CMK (cell line): ENCODE measurements around the gene DSCAM.
"Not testable (repeated sequence)": the region's sequence is repeated elsewhere in the genome, so short reads cannot be mapped to it uniquely, and the experiment has no call there.

Experiments used
- DNase-seq: peaks from one replicate; pipeline ENCODE4 v3.0.0-alpha.2; 2010; ENCODE audit warnings: low read depth

Gene DSCAM

DNA sequence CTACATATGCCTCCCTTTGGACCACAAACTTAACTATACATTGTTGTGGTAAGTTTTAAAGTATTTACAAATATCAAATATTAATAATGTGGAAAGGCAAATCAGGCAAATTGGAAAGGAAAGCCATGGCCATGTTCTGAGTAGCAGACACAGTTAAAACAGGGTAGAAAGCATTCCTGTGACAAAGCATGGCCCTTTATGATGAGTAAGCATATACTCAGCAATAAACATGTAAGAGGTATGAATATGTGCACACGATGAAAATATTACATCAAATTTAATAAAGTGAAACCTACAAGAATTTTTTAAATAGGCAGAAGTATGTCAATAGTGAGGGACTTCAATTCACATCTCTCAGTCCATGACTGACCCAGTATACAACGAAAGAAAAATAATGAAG, 389.2 kb downstream of the DSCAM start:
- DNase-seq, result no peak

- DNase-seq, result no peak
Measured at GRCh38 chr21:40454057-40454456, 392.9 kb downstream of the DSCAM start.

GRCh38 chr21:40453183-40453582, 393.8 kb downstream of the DSCAM start:
- DNase-seq, result no peak

- DNase-seq, result no peak
Measured at GRCh38 chr21:40452548-40452947, 394.4 kb downstream of the DSCAM start.

GRCh38 chr21:40447016-40447415, 399.9 kb downstream of the DSCAM start:
- no peak for DNase-seq

DNA sequence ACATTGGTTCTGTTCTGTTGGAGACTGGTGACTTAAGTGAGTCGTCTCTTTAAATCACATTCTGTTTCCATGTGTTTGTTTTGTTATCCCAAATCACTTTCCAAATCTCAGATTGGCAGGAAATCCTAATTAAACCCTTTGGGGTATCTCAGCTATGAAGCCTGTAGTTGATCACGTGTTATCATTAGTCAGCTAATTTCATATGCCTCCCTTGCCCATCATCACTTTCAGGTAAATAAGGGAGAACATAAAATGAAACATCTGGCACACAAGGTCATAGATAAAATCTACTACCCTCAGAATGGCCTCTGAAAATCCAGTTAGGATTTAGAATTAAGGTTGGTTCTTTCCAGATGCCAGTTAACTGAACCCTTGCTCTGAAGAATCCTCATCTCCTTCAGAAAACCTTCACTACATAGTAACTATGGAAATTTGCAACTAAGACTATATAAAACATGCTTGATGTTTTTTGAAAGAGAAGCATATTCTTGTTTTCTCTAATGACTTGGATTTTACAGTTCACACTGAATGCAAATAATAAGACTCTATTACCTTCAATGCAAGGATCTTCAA, 401.5 kb downstream of the DSCAM start:
- DNase-seq, result no peak

DNA sequence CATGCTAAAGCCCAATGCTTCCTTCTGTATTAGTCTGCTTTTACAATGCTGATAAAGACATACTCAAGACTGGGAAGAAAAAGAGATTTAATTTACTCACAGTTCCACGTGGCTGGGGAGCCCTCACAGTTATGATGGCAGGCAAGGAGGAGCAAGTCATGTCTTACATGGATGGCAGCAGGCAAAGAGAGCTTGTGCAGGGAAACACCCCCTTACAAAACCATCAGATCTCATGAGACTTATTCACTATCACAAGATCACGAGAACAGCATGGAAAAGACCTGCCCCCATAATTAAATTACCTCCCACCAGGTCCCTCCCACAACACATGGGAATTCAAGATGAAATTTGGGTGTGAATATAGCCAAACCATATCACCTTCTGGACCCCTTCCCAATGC, 407.4 kb downstream of the DSCAM start:
- not testable (repeated sequence) for DNase-seq

GRCh38 chr21:40438616-40439015, 408.3 kb downstream of the DSCAM start:
- no peak for DNase-seq

DNA sequence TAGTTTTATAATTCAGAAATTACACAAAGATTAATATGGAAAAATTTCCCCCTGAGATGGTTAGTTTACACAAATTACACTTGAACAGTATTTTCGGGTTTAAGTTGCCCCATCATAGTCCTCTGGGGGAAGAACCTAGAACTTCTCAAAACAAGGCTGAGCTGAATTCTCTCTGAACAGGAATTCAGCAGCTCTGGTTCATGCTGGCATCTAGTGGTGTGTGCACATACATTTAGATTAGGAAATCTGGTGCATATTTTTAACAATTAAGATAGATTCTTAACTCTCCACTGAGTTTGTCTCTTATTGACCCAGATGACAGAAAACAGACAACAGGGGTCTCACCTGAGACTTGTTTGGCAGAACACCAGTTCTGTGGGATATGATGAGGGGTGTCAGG, 410.7 kb downstream of the DSCAM start:
- no peak for DNase-seq

DNA sequence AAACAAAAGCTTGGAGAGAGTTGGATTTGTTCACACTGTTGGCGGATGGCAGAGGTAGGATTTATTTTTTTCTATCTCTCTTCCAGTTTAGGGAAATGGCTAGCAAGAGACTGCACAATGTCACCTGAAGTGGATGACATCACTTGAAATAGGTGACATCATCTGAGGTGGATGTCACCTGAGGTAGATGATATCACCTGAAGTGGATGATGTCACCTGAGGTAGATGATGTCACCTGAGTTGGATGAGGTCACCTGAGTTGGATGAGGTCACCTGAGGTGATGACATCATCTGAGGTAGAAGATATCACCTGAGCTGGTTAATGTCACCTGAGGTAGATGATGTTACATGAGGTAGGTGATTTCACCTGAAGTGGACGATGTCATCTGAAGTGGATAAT, 413.4 kb downstream of the DSCAM start:
- DNase-seq, result no peak

GRCh38 chr21:40425981-40426380, 421.0 kb downstream of the DSCAM start:
- no peak for DNase-seq

GRCh38 chr21:40422896-40423635, 423.9 kb downstream of the DSCAM start:
- no peak for DNase-seq

GRCh38 chr21:40421121-40421520, 425.8 kb downstream of the DSCAM start:
- DNase-seq, result no peak

DNA sequence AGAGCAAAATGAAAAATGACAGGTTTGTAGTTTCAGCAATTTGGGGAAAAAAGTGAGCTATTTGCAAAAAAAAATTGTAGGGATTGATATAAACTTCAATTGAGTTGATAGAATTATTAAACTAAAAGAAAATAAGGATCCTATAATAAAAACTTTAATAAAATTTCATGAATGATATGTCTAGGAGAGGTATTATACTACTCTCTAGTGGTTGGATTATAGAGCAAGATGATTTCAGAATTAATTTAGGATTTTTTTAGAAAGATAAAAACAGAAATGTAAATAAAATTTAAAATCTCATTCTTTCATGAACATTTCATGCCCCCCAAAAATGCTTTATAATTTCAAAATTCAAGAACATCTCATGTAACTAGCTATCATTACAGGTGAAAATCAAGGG, 430.4 kb downstream of the DSCAM start:
- DNase-seq, result no peak

DNA sequence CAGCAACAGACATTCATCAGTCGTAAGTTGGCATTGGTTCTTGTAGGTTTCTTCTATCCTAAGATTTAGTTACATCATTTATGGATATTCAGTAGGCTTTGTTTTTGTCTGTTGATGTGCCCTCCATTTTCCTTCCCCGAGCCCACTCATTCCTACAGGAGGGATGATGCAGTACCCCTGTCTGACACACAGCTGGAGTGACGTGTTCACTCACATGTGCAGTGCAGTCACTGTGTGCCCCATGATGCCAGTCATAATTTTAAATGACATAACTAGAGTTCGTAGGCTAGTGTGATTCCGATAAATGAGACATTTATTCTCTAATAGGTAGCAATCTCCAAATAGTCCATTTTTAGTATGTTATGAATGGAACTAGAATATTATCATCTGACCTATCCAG, 438.4 kb downstream of the DSCAM start:
- no peak for DNase-seq

GRCh38 chr21:40404396-40404800, 442.6 kb downstream of the DSCAM start:
- DNase-seq, result no peak

GRCh38 chr21:40402884-40403582, 443.9 kb downstream of the DSCAM start:
- no peak for DNase-seq

DNA sequence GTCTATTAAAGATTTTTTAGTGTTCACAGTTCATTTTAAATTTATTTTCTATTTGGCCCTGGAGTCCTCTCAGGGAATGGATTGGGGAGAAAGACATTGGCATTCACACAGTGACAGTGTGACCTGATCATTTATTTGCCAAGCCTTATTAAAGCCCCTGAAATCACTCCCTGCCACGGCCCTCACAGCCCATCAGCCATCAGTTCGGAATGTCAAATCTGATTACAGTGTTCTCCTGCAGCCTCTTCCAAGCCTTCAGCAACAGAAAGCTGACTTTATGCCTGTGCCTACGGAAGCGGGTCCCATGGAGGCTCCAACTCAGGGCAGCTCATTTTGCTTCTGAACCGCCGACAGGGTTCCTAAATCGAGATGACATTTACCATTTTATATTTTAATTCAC, 451.2 kb downstream of the DSCAM start:
- no peak for DNase-seq

DNA sequence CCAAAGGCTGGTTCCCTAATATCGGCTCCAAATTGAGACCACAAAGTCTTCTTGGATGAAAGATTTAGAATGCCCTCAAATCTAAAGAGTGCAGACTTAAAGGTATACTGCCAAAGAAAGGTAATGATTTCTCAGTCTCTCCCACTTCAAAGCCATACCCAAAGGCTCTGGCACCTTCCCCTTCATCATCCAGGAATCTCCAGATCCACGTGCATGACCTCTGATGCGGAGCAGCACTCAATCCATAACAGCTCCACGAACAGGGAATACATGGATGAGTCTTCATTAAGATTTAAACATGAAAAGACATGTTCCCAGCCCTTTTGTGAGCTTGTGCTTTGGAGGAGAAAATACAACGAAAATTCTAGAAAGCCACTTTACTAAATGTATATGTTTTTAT, 453.9 kb downstream of the DSCAM start:
- DNase-seq, result no peak

DNA sequence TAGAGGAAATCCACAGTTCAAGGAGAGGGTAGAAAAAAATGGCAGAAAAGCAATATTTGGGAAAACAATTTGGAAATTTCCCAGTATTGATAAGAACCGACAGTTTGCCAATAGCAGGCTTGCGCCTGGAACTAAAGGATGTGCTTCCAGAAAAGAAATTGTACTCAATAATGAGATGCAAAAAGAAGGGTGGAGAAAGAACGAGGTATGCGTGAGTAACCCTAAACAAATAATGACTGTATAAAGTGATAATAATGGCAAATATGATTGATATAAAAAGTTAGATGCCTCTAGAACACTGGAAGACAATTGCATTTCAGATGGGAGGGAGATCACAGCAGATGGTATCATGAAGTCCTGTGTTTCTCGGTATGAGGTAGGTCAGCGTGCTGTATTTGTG, 458.9 kb downstream of the DSCAM start:
- DNase-seq, result no peak

DNA sequence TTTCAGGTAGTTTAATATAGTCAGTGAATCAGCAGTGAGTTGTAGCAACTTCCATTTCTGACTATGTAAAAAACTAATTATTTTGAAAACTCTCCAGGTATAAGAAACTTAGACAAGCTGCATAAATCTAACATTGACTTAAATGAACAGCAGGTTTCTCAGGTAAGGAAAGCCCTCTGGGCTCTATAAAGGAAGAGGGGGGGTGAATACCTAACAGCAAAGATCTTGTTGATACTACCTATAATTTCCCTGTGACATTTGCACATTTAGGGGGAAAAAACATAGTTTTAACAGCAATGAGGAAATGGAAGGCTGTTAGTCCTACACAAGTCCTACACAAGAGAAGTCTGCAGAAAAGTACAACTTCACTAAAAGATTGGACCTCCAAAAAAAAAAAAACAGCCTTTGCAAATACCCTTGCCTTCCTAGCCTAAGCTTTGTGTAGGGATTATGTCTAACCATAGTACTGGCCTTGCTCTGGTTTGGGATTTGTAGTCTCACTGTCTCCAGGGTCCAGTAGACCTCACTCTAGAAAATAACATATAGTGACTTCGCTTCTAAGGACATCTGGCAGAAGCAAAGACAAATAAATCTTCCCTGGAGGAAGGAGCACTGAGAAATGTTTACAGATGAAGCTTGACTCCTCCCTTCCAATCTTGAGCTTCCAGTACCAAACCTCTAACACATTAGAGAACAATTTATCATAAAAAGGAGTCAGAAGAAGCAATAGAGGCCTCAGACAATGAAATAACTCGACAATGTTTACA, 459.8 kb downstream of the DSCAM start:
- DNase-seq, result no peak

GRCh38 chr21:40386294-40386911, 460.6 kb downstream of the DSCAM start:
- peak; percentile 2 for DNase-seq
